Measurements from ENCODE around the gene GATD1.

GRCh38 chr11:815675-816432 is 38.6 kb upstream of the GATD1 start:
- TF ChIP-seq CTCF (conservative IDR thresholded peaks at IDR 0.05 in 1 of 2, IDR thresholded peaks at IDR 0.05 in 1 of 2; ENCODE audit: extremely low read depth in 1 of 2, insufficient read depth in 1 of 2, low read depth in 1 of 2, low read length in 2 of 2) (no peak), EZH2 (IDR thresholded peaks at IDR 0.05; ENCODE audit: borderline replicate concordance, low read length) (no peak)
